Gastroesophageal sphincter (tissue), 4 donors: ENCODE results near the gene IL1RAPL2. TPM values are rescaled to one million over a fixed set of nuclear protein-coding genes. Genes with fewer than 3 reads are reported as not detected.
"Not testable (repeated sequence)": the region's sequence is repeated elsewhere in the genome, so short reads cannot be mapped to it uniquely, and the experiment has no call there.

Source experiments
- ATAC-seq: fragments of 150-250 bp; one replicate; pipeline ENCODE4 v1.9.1; 2016; ENCODE audit warnings: mild to moderate bottlenecking, moderate library complexity
- H3K27ac ChIP-seq, 4 donors: fragments of 200-600 bp; sonication (generic) in 3 of 4; 1 replicate in 3 of 4; 2 replicates in 1 of 4; pipeline ENCODE4 v1.5.1; 2016 to 2019
- H3K27me3 ChIP-seq: fragments of 200-600 bp; sonication (generic); one replicate; pipeline ENCODE4 v1.5.1; 2019
- H3K36me3 ChIP-seq, 2 donors: fragments of 200-600 bp; sonication (generic); one replicate each; pipeline ENCODE4 v1.5.1; 2019; ENCODE audit warnings: control low read depth in 1 of 2
- H3K4me1 ChIP-seq, 3 donors: fragments of 200-600 bp; sonication (generic); 1 replicate in 2 of 3; 2 replicates in 1 of 3; pipeline ENCODE4 v1.5.1; 2016 to 2019; ENCODE audit warnings: control low read depth in 2 of 3
- H3K4me3 ChIP-seq, 2 donors: fragments of 200-600 bp; sonication (generic); one replicate each; pipeline ENCODE4 v1.5.1; 2019; ENCODE audit warnings: mild to moderate bottlenecking in 1 of 2, moderate library complexity in 1 of 2
- H3K9me3 ChIP-seq, 3 donors: fragments of 200-600 bp; sonication (generic); one replicate each; pipeline ENCODE4 v1.5.1; 2017 to 2019; ENCODE audit warnings: control low read depth in 2 of 3
- EP300 ChIP-seq: sonication (generic); formaldehyde crosslinking; IDR thresholded peaks from one replicate; pipeline ENCODE4 v1.6.1; 2017; ENCODE audit warnings: antibody characterized with exemption, mild to moderate bottlenecking
- POLR2A ChIP-seq, 2 donors: fragments of 450-650 bp; IDR thresholded peaks; one replicate each; pipeline ENCODE4 v1.6.1; 2017; ENCODE audit warnings: antibody characterized with exemption in 2 of 2, mild to moderate bottlenecking in 2 of 2, moderate library complexity in 1 of 2
- POLR2AphosphoS5 ChIP-seq: sonication (generic); formaldehyde crosslinking; IDR thresholded peaks from one replicate; pipeline ENCODE4 v1.6.1; 2017; ENCODE audit warnings: antibody characterized with exemption
- WGBS, 2 donors: methylation state at CpG; one replicate each; pipeline ENCODE4 v1.1.5; 2018; ENCODE audit warnings: low coverage in 1 of 2; 5-methylcytosine and 5-hydroxymethylcytosine counted together
- total RNA-seq, 4 donors: library from RNA; depleted of rRNA; stranded (reverse); fragments of >200 nt; gene quantifications; one replicate each; pipeline ENCODE4 v1.1.0, GENCODE V29; 2016
- TF ChIP-seq, protein P1 (sequence below), 4 experiments: fragments of 200-600 bp in 2 of 4; fragments of 450-650 bp in 2 of 4; sonication (generic) in 1 of 4; IDR thresholded peaks; one replicate each; pipeline ENCODE4 v1.5.1; 2017 to 2019; ENCODE audit warnings: antibody characterized with exemption in 4 of 4, mild to moderate bottlenecking in 2 of 4, moderate library complexity in 2 of 4

IL1RAPL2 gene
- under 1 TPM in 2 of 4 donors, not detected in 2; 0.54 TPM for total RNA-seq

- H3K27ac ChIP-seq, result no peak within 1 kb of the TSS
- H3K4me3 ChIP-seq, result peak within 1 kb of the TSS in 1 of 2 donors; percentile 36
- H3K9me3 ChIP-seq, result no peaks in the 10 kb centered on the region
- peaks cover 0 to 5% (median 0%) of the 10 kb centered on the region in 3 donors for H3K4me1 ChIP-seq
- no peak for TF ChIP-seq POLR2AphosphoS5
- TF ChIP-seq, protein P1, sequence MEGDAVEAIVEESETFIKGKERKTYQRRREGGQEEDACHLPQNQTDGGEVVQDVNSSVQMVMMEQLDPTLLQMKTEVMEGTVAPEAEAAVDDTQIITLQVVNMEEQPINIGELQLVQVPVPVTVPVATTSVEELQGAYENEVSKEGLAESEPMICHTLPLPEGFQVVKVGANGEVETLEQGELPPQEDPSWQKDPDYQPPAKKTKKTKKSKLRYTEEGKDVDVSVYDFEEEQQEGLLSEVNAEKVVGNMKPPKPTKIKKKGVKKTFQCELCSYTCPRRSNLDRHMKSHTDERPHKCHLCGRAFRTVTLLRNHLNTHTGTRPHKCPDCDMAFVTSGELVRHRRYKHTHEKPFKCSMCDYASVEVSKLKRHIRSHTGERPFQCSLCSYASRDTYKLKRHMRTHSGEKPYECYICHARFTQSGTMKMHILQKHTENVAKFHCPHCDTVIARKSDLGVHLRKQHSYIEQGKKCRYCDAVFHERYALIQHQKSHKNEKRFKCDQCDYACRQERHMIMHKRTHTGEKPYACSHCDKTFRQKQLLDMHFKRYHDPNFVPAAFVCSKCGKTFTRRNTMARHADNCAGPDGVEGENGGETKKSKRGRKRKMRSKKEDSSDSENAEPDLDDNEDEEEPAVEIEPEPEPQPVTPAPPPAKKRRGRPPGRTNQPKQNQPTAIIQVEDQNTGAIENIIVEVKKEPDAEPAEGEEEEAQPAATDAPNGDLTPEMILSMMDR (IDR thresholded peaks at IDR 0.05), result peak in 1 of 4 experiments; percentile 36
- ATAC-seq, result no peak
- H3K36me3 ChIP-seq, result no peaks in the 10 kb centered on the region
- 3 to 15% methylated on average over 12 to 16 of the region's 48 CpGs for whole genome bisulfite sequencing, 2 donors
- peaks cover 45% of the 10 kb centered on the region for H3K27me3 ChIP-seq
These were observed at the start of gene IL1RAPL2 for GRCh38 chrX:104565791-104566680. Gene IL1RAPL2, plus strand, starts transcription at chrX:104566199.

DNA sequence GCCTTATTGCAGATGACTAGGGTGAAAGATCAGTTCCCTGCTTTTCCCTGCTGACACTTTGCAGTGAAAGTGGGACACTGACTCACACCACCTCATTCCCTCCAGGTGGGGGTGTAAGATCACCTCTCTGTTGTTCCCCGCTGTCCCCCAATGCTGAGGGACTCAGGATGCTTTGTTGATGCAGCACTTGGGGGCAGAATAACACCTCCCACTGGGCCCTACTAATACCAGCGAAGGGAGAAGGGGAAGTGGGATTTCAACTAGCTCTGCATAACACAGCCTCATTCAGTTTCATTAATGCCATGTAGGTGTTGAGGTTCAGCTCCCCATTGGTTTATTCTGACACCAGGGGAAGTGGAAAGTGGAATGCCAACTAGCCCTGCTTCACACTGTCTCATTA is 43.6 kb upstream of the IL1RAPL2 start:
- H3K36me3 ChIP-seq, result no peaks in the 10 kb centered on the region
- no peak for ATAC-seq
- WGBS, 2 donors, result no CpG with 5 or more reads among the region's 2 CpGs

DNA sequence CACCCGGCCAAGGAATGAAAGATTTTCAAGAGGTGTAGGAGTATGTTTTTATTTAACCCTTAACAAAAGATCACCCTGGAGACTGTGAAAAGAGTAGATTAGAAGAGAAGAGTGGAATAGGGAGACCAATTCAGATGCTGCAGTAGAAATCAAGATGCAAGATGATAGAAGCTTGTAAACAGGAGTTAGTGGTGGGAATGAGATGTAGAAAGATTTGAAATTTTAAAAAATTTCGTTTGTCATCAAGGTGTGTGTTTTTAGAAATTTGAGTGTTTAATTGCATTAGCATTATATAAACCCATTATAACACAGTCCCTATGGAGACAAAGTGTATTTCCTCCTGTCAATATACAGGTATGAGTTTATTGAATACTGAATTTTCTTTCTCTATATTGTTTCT is 42.1 kb upstream of the IL1RAPL2 start:
- Histone ChIP-seq H3K4me1 (no peaks in the 10 kb centered on the region), H3K9me3 (no peaks in the 10 kb centered on the region), H3K27ac (no peak overlapping the region), H3K27me3 (no peaks in the 10 kb centered on the region), H3K36me3 (no peaks in the 10 kb centered on the region), H3K4me3 (no peak overlapping the region)
- 39 to 55% methylated on average over 1 of the region's 2 CpGs for WGBS, 2 donors
- TF ChIP-seq POLR2A (IDR thresholded peaks at IDR 0.05) (no peak), POLR2AphosphoS5 (no peak), EP300 (no peak)
- TF ChIP-seq, protein P1 (IDR thresholded peaks at IDR 0.05), result no peak
- ATAC-seq, result no peak

More for the DNA sequence above, 43.6 kb upstream of the IL1RAPL2 start:
- H3K9me3 ChIP-seq, result no peaks in the 10 kb centered on the region
- no peak overlapping the region for H3K27ac ChIP-seq
- no peak overlapping the region for H3K4me3 ChIP-seq
- TF ChIP-seq, protein P1 (IDR thresholded peaks at IDR 0.05), result no peak
- no peak for TF ChIP-seq POLR2A (IDR thresholded peaks at IDR 0.05)
- no peak for TF ChIP-seq EP300
- no peak for TF ChIP-seq POLR2AphosphoS5
- H3K27me3 ChIP-seq, result no peaks in the 10 kb centered on the region
- no peaks in the 10 kb centered on the region for H3K4me1 ChIP-seq

- ATAC-seq, result no peak
- H3K4me1 ChIP-seq, result no peaks in the 10 kb centered on the region
- 76 to 83% methylated on average over 2 of the region's 2 CpGs for WGBS, 2 donors
These were observed 26.9 kb upstream of the IL1RAPL2 start for GRCh38 chrX:104539081-104539480.

GRCh38 chrX:104542447-104542846 is 23.6 kb upstream of the IL1RAPL2 start:
- not testable (repeated sequence) for H3K9me3 ChIP-seq, H3K27ac ChIP-seq, H3K27me3 ChIP-seq, H3K4me3 ChIP-seq, H3K36me3 ChIP-seq, ATAC-seq, H3K4me1 ChIP-seq
- 30% methylated on average over 2 of the region's 2 CpGs; no CpG with 5 or more reads in 1 of the 2 donors for WGBS, 2 donors

More at GRCh38 chrX:104539081-104539480, 26.9 kb upstream of the IL1RAPL2 start:
- no peak overlapping the region for H3K4me3 ChIP-seq
- no peak overlapping the region for H3K27ac ChIP-seq
- H3K9me3 ChIP-seq, result no peaks in the 10 kb centered on the region
- H3K36me3 ChIP-seq, result no peaks in the 10 kb centered on the region
- no peaks in the 10 kb centered on the region for H3K27me3 ChIP-seq
- TF ChIP-seq, protein P1 (IDR thresholded peaks at IDR 0.05), result no peak
- TF ChIP-seq POLR2A (IDR thresholded peaks at IDR 0.05) (no peak), EP300 (no peak), POLR2AphosphoS5 (no peak)
